DMS79 treated with DMSO at 0.1 percent for 48 hours (cell line): Measurements from ENCODE around the gene SPDYE18.
"Not testable (repeated sequence)": the region's sequence is repeated elsewhere in the genome, so short reads cannot be mapped to it uniquely, and the experiment has no call there.

Source experiments
- DNase-seq: peaks from one replicate; lab custom pipeline; 2025; lab: John Stamatoyannopoulos, UW

The SPDYE18 gene

DNA sequence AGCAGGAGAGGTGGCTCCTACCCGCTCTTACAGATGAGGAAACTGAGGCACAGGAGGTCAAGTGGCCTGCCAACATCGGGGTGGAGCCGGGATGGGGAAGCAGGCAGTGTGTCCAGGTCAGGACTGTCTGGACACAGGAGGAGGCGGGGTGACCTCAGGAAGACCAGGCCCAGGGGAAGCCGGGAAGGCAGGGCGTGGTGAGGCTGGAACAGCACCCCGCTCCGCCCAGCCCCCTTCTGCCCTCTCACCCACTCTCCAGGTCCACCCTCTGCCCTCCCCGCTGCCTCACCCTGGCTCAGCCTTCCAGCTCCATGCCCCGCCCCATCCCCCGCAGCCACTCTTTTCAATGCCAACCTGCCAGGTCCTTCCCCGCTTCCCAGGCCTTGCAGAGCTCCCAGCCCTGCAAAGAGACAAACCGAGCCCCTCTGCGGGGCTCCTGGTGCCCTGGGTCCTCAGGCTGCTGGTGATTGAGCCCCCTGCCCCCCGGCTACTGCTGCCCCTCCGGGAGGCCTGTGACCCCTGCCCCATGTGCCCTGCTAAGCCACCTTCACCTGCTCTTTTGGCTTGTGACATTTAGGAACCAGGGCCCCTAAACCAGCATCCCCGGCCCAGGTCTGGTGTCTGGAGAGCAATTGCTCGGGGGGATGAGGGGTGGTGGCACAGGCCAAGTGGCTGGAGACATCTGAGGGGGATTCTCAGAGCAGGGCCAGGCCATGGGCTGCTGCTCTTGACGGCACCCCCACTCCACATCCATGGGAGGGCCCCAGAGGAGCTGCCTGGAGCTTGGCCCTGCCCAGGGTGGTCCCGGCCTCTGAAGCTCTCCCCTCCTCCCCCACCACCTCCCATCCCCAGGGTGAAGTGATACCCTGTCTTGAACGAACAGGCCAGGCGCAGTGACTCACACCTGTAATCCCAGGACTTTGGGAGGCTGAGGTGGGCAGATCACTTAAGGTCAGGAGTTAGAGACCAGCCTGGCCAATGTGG lies 55.9 kb downstream of the SPDYE18 start:
- DNase-seq = not testable (repeated sequence)

DNA sequence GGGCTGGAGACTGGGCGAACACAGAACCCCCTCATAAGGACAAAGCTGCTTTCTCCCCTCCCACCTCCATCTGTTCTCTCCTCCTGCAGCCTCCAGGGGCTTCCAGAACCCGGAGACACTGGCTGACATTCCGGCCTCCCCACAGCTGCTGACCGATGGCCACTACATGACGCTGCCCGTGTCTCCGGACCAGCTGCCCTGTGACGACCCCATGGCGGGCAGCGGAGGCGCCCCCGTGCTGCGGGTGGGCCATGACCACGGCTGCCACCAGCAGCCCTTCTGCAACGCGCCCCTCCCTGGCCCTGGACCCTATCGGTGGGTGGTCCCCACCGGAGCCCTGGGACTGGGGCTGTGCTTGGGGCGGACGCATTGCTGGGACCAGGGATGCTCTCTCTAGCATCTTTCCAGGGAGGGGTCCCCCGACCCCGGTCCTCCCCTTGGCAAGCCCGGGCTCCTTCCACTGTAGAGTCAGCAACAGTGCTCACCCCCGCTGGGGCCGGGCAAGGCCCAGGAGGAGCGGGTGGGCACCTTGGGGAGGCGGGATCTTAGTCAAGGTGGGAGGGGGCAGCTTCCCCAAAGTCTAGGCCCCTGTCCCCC lies 56.8 kb downstream of the SPDYE18 start:
- not testable (repeated sequence) for DNase-seq

DNA sequence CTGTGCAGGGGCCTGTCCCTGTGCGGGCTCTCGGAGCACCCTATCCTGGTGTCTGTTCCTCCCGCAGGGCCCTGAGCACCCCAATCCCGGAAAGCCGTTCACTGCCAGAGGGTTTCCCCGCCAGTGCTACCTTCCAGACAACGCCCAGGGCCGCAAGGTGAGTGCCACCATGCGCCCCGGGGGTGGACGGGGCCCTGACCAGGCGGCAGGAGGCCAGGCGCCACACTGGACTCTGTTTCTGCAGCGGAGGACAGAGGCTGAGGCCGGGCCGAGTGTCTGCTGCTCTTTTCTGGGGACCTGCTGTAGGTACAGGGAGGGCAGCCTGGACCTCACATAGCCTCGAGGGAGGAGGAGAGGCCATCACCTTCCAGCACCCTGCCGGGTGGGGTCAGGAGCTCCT lies 58.2 kb downstream of the SPDYE18 start:
- not testable (repeated sequence) for DNase-seq

DNA sequence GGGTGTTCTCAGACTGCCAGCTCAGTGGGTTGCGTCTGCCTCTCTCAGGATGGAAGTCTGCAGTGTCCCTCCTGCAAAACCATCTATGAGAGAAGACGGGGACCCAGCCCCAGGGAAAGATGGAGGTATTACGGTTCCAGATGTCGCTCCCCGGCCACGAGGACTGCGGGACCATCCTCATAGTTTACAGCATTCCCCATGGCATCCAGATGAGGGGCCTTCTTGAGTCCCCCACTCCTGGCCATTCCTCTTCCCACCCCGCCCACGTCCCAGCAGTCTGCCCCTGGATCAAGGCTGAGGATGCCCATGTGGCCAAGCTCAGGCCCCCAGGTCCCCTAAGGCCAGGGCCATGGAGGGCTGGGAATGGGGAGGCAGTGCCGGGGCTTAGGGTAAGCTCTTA lies 59.1 kb downstream of the SPDYE18 start:
- not testable (repeated sequence) for DNase-seq

DNA sequence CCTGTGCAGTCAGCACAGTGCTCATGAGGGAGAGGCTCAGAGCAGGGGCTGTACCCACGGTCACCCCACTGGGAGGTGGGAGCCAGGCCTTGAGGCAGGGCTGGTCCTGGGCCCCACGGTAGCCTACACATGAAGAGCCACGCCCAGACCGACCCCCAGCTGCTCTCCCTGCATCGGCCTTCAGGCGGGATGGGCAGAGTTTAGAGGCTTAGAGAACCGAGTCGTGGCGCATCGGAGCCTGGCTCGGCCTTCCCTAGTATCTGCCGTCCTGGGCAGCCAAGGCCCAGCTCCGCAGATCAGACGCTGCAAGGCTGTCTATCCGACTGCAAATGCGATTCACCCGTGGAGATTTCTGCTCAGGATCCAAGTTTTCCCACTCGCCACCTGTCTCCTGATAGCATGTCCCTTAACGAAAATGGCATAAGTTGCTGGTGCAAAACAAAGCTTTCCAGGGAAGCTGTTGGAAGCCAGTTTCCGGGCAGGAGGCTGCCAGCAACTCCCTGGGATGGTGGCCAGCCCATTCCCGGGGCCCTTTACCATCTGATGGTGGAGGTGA lies 59.6 kb downstream of the SPDYE18 start:
- not testable (repeated sequence) for DNase-seq

DNA sequence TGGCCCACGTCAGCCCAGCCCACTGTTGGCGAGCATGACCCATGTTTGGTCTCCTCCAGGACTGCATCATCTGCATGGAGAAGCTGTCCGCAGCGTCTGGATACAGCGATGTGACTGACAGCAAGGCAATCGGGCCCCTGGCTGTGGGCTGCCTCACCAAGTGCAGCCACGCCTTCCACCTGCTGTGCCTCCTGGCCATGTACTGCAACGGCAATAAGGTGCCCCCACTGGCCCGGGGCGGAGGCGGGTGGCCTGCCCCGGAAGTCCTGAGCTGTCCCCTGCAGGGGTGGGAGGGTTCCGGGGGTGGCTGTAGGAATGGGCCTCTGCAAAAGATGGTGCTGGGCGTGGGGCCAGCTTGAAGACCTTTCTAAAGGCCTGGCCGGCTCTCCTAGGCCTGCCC lies 60.3 kb downstream of the SPDYE18 start:
- not testable (repeated sequence) for DNase-seq
